8988T (cell line): Measurements from ENCODE around the gene MRPL43.
"Not testable (repeated sequence)": the region's sequence is repeated elsewhere in the genome, so short reads cannot be mapped to it uniquely, and the experiment has no call there.

ENCODE experiments used
- DNase-seq: peaks from one replicate; pipeline ENCODE4 v3.0.0; 2011

The MRPL43 gene

DNA sequence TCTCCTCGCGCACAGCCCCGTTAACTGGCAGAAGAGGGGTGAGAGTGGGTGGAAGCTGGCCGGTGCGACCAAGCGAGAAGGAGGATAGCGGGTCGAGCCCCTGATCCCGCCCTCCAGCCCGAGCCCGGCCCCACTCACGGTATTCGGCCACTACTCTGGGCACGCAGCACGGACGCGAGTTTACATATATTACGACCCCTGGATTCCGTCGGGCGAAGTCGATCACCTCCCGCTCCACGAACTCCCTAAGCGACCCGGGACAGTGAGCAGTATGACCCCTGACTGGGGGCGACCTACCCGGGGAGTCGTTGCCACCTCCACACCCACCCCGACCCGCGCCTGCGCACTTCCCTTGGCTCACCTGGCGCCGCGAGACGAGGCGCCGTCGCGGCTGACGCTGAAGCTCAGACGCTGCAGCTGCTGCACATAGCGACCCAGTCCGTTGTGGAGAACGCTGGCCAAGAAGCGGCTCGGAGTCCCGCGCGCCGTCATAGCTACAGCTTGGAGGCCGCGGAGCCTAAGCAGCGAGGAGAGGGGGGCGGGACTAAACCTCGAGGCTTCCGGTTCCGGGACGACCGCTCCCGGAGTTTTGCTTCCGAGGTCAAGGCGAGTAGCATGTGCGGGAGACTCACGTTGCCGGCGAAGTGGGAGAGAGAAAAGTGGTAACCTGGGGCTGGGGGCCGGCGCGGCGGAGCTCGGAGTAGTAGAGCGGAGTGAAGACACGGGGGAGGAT lies at the start of gene MRPL43, which contains the start of gene TWNK:
MRPL43 (minus strand) TSS at position 546 of the 733 bp plus-strand sequence; CDS start at position 492, 54 bp downstream.
TWNK (plus strand) TSS at position 592 of the 733 bp plus-strand sequence. CDS start 668 bp downstream, outside the sequence.
- peak; percentile 80 for DNase-seq

DNA sequence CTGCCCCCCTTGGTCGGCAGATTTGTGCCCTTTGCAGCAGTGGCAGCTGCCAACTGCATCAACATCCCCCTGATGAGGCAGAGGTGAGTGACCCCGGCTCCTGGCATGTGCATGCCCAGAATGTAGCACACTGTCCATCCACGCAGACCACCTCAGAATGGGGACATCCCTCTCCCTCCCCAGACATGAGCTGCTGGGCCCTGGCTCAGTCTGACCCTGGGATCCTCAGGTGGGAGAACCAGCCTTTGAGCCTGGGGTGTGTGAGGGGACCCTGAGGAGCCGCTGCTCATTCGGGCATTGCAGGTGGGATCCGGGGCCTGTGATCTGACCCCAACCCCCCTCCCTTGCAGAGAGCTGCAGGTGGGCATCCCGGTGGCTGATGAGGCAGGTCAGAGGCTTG lies 49.4 kb upstream of the MRPL43 start:
- no peak for DNase-seq

- DNase-seq: no peak
Observed at GRCh38 chr10:101035916-101036702, 48.8 kb upstream of the MRPL43 start.

- DNase-seq: no peak
Observed at GRCh38 chr10:101035314-101035713, 48.0 kb upstream of the MRPL43 start.

GRCh38 chr10:101034404-101034803 lies 47.1 kb upstream of the MRPL43 start:
- DNase-seq: not testable (repeated sequence)

GRCh38 chr10:101033276-101033675 lies 46.0 kb upstream of the MRPL43 start:
- DNase-seq: no peak

DNA sequence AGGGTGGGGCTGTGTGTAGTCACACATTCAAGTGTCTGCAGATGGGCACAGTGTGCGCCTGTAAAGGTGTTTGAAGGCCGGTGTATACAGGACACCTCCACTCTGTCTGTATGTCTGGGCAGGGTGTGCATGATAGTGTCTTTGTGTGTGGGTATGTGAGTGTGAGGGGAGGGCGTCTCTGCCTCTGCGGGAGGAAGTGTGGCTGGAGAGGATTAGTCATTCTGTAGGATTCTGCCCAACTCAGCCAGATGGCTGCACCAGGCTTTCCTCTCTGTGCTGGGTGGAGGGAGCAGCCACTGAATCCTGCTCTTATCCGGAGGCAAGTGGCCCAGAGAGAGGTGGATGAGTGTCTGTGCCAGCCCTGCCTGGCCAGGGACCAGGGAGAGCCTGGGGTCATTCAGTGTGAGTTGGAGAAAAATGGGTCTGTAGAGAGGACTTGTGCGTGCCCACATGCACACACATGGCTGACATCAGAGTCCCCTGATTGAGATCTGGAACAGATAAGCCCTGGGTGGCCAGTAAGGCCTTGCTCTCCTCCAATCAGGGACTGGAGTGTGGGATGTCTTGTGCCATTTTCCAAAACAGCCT lies 45.4 kb upstream of the MRPL43 start:
- no peak for DNase-seq

- no peak for DNase-seq
Observed at GRCh38 chr10:101031796-101032636, 44.7 kb upstream of the MRPL43 start.

DNA sequence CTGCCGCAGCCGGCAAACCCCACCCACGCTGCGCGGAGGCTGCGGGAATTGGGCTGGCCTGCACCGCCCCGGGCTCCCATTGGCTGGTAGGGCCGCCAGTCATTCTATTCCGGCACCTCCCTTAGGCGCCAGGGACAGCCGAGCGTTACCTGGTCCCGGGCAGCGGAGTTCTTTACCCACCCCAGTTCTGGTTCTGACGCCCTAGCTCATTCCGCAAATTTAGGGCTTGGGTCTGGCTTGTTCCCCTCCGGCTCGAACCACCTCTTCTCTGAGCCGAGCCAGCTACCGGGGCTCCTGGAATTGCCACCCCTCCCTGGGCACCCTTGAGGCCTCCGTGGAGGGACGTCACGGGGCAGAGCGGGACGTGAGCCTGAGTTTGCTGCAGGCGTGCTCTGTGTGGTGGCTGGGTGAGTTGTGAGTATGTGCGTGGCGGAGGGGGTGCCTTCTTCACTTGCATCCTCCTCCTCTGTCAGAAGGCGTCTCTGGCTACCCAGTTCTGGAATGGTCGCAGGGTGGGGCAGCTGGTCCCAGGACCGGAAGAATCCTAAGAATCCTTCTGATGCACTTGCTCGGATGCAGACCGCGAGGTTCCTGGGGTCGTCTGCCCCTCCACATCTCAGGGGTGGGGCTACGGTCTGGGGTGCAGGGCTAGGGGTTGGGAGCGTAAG lies 44.0 kb upstream of the MRPL43 start, which contains the start of the genes PDZD7 and SFXN3:
PDZD7 (minus strand) TSS at position 2 of the 668 bp plus-strand sequence. CDS start 910 bp downstream, outside the sequence.
SFXN3 (plus strand) TSS at position 107 of the 668 bp plus-strand sequence. CDS start 3,461 bp downstream, outside the sequence.
- peak; percentile 93 for DNase-seq

GRCh38 chr10:101030496-101031127 lies 43.3 kb upstream of the MRPL43 start:
- DNase-seq: no peak

- no peak for DNase-seq
Observed at GRCh38 chr10:101029520-101030295, 42.4 kb upstream of the MRPL43 start.

GRCh38 chr10:101028446-101029337 lies 41.4 kb upstream of the MRPL43 start:
- DNase-seq: no peak

DNA sequence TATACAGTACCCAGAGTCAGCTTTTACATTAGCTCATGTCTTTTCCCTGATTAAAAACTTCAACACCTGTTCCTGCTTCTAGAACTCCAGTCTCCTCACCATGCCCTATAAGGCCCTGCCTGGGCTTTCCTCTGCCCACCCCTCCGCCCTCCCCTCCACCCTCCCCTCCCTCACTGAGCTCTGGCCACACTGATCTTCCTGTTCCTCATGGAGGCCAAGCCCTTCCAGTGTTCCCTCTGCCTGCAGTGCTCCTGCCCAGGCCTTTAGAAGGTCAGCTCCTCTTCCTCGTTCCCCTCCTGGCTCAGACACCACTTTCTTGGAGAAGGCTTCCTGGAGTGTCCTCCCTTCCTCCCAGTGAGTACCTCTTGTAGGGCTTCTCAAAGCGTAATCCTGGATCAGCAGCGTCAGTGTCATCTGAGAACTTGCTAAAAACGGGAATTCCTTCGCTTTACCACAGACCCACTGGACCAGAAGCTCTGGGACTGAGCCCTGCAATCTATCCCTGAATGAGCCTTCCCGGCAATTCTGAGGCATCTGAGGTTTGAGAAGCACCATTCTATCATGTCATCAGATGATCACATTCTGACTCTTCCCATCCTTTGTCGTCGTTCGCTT lies 39.9 kb upstream of the MRPL43 start:
- DNase-seq: no peak

GRCh38 chr10:101022967-101023705 lies 35.8 kb upstream of the MRPL43 start:
- no peak for DNase-seq

- DNase-seq: no peak
Observed at GRCh38 chr10:101021692-101022251, 34.5 kb upstream of the MRPL43 start.

- DNase-seq: no peak
Observed at GRCh38 chr10:101021239-101021638, 33.9 kb upstream of the MRPL43 start.

DNA sequence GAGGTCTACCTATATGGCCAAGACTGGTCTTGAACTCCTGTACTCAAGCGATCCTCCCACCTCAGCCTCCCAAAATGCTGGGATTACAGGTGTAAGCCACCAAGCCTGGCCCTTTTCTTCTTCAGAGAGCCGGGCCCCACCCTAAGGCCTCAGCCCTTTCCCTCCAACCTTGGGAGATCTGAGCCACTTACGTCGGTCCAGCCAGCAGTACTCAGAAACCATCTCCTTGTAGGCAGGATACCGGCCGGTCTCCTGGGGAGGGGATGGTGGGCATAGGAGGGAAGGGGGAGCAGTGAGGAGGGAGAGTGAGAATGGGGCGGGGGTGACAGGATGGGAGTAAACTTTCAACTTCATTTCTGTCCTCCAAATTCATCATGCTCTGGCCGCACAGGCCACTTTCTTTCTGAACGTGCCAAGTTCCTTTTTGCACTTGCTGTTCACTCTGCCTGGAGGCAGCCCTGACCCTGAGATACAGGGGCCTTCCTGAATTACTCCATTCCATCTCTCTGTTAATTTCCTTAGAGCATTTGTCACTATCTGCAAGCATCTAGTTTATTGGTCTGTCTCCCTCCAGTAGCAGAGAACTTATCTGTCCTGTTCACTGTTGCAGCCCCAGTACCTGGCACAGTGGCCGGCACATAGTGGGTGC lies 33.3 kb upstream of the MRPL43 start:
- DNase-seq: no peak

GRCh38 chr10:101019440-101019703 lies 32.1 kb upstream of the MRPL43 start:
- no peak for DNase-seq
